ENCODE data around the gene PAFAH1B2.
"Not testable (repeated sequence)": the region's sequence is repeated elsewhere in the genome, so short reads cannot be mapped to it uniquely, and the experiment has no call there.

Gene PAFAH1B2, protein sequence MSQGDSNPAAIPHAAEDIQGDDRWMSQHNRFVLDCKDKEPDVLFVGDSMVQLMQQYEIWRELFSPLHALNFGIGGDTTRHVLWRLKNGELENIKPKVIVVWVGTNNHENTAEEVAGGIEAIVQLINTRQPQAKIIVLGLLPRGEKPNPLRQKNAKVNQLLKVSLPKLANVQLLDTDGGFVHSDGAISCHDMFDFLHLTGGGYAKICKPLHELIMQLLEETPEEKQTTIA

DNA sequence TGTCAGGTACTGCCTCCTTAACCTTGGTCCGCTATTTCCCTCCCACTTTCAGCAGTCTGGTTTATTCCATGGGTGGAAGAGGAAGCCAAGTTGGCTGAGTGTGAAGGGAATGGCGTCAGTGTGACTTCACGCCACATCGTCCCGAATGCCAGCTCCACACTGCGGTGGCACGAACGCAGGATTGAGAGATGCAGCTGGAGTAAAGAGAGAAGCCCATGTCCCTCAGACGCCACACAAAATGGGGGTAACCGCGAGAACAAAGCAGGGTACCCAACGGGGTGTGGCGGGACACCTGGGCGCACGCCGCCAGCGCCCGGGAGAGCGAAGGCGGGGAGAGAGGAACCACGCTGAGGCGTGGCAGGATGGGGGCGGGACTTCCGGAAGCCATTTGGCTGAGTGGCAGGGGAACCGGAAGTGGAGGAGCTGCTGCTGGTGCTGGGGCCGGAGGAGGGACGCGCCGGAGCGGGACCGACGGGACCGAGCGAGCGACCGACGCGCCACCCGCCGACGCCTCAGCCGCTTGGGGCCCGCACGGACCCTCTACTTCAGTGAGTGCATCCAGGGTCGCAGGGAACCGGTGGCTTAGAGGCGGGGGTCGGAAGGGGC is at the start of gene PAFAH1B2:
Gene PAFAH1B2 (plus strand): TSS at position 417 of the 606 bp plus-strand sequence. CDS start 8,161 bp downstream, outside the sequence.
- peak; percentile 70 for DNase-seq

DNA sequence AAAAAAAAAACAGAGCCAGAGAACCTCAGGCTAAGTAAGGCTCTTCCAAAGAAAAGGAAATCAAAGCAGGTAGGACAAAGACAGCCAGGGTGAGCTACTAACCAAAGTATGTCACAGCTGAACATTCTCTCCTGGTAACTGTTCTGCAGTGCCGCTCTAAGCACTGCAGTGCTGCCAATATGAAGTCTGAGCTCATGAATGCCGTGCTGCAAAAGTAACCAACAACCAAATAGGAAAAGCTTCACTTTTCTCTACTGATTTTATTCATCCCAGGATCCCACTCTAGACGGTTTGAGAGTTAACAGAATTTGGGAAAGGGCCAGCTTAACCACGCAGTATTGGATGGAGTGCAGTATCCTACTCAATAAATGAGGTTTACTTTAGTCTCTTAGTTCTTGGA is 49.3 kb upstream of the PAFAH1B2 start:
- DNase-seq: no peak

DNA sequence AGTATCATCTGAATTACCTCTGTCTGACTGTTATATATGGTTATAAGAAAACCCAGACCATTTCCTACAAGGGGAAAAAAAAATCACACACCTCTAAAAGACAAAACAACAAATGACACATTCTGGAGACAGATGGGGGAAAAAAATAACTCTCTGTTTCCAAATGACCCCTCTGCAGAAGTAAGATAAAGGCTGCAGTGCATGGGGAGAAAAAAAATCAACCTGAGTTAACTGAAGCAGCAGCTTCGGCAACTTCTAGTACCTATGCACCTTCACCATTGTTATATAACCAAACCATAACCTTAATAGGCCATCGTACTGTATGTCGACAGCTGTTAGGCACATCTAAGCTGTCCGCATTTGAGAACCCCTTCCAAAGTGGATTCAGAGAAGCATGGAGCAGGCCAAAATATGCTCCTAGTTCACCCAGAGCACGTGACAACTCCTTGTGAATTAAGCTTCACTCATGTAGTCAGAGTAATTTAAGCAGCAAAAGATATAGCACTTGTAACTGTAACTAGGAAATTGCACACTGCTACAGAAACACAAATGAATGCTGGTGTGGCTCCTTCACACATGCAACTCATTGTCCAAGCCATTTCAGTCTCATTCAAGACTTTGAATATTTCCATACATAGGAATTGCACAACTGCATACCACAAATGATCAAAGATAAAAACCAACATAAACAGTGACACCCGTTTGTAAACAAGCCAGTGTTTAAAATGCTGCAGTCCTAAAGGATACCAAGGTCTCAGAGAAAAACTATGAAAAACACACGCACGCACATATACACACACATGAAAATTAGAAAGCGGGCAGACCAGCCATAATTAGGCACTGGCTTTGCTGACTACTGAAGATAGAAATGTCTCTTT is 48.6 kb upstream of the PAFAH1B2 start:
- DNase-seq: peak; percentile 25

DNA sequence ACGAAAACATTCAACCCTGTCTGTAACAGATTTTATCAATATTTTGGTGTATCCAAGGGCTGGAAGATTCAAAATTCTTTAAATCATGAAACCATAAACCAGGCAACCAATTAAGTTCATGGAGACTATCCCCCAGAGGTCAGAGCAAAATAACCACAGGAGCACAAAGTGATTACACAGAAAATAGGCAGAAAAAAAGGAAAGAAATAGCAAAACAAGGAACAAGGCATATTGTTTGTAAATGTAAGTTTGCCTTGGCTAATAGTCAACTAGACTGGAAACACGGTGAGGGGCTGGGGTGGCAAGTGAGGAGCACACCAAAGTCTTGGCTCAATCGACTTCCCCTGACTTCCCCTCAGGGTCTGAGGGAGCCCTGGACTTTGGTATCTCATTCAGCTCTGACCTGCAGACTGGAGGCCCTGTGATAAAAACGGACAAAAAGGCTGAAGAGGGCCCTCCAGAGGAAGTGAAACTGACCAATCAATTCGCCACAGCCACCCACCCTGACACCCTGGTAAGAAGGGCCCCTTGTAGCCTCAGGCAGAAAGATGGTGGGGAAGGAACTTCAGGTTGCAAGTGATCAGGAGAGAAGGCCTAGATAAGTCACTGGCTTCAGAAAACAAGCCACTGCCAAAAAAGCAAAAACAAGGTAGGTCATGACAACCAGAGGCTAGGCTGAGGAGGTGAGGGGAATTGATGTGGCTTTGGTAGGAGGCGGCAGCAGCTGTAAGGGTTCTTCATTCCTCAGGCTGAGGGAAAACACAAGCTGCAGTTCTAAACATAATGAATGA is 47.7 kb upstream of the PAFAH1B2 start:
- DNase-seq: no peak

DNA sequence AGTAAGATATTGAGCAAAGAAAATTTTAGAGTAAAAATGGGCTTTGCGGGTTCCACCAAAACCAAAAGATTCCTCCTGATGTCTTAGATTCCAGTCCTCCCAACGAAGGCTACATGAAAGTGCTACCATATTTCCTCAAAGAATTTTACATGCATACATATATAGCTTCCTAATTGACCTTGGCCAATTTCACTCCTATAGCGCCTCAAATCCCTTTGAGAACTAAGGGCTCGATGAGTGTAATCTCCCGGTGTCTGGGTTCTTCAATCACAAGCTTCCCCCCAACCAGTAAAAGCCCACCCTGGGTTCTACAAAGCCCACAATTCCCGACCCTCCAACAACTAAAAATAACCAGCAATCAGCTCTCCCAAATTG is 47.1 kb upstream of the PAFAH1B2 start:
- no peak for DNase-seq

DNA sequence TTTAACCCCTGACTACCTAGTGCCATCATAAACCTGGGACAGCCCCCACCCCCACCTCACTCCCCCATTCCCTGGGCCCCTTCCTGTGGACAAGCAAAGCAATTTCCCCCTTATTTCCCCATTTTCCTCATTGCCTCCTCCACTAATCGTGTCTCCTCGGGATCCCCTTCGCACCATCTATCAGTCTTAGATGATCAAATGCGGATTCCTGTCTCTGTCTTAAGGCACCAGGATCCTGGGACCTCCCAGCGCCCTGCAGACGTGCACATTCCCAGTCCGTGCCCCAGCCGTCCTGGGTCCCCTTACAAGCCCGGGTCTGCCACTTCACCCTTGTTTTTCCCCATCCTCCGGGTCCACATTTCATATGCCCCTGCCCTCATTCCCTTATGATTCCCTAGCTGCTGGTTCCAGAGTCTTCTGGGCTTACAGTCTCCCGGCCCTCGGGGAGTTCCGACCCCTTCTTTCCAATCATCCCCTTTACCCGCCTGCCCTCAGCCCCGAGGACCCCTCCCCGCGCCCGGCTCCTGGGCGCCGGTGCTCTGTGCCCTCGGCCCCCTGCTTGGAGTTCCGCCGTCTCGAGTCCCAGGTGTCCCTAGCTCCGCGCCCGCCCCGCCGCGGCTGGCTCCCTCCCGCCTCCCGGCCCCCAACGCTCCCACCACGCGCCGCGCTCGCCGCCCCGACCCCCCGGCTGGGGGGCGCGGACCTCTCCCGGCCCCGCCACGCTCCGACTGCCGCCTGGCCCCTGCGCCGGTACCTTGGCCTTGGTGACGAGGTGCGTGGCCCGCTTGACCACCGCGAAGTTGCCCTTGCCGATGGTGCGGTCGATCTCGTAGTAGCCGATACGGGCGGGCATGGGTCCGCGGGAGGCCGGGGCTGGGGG is 46.5 kb upstream of the PAFAH1B2 start:
- DNase-seq: no peak

DNA sequence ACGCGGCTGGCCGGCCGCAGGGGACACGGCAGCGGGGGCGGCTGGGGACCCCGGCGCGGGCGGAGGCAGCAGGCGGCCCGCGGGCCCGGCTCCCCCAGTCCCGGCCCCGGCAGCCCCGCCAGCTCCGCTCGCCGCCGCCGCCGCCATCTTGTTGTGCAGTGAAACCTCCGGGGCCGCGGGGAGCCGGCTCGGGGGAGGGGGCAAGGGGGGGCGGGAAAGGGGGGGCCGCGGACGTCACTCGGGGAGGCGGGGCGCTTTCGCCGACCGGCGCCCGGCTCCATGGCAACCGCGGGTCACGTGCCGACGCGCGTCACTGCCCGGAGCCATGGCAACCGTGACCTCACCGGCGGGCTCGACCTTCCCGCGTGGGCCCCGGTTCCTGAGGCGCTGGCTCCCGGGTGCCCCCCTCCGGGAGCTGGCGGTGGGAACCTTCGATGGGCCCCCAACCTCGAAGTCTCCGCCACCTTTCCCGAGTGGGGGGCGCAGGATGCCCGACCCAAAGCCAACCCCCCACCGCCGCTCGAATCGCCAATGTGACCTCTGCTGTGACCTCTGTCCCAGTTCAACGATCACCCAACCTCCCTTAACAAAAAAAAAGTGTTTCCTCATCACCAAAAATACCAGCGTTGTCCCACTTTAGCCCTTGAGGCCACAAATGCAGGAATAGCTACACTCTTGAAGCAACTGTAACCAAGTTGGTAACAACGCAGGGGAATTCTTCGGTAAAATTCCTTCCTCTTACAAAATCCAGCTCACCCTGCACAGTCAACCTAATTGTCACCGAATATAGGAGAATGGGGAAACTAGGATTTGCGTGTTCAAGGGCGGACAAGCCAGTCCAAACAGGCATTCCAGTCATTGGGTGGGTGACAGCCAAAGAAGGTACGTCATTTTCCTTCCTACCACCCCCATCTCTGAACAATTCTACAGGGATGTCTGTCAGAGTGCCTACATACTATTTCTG is 45.5 kb upstream of the PAFAH1B2 start, which contains the start of gene SIK3:
Gene SIK3 (minus strand): TSS at position 160 of the 964 bp plus-strand sequence. CDS start 13 bp downstream, at position 147.
- peak; percentile 62 for DNase-seq

DNA sequence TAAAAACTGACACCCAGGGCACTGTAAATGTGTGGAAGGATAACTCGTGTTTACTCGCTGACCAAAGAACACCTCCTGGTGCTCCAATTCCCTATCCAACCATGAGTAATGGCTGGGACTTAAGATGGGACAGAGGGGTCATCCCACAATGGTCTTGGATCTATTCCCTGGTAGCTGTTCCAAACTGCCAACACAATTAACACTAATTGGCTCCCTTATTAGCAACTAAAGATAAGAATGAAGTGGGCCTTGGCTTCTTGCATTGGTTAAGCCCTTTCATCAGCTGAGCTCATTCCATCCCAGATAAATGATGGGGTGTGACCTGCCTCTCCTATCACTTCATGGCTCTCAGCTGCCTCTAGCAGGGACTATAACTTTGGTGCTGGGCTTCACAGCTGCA is 44.4 kb upstream of the PAFAH1B2 start:
- DNase-seq: no peak

DNA sequence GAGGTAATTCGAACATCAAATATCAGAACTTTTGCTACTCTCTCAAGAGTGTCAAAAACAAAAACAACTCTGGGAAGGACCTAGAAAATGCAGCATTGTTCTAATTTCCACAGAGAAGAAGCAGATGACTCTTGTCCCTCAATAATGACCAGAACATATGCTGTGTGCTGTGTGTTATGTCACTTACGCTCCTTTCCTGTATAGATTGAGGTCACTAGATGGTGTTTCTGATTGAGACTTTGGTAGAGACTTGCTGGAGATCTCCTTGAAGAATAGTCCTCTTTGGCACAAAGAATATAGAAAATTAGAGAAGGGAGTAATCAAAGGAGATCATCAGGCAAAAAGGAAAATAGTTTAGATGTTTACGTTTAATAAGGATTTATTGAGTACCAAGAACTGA is 43.5 kb upstream of the PAFAH1B2 start:
- DNase-seq: no peak

DNA sequence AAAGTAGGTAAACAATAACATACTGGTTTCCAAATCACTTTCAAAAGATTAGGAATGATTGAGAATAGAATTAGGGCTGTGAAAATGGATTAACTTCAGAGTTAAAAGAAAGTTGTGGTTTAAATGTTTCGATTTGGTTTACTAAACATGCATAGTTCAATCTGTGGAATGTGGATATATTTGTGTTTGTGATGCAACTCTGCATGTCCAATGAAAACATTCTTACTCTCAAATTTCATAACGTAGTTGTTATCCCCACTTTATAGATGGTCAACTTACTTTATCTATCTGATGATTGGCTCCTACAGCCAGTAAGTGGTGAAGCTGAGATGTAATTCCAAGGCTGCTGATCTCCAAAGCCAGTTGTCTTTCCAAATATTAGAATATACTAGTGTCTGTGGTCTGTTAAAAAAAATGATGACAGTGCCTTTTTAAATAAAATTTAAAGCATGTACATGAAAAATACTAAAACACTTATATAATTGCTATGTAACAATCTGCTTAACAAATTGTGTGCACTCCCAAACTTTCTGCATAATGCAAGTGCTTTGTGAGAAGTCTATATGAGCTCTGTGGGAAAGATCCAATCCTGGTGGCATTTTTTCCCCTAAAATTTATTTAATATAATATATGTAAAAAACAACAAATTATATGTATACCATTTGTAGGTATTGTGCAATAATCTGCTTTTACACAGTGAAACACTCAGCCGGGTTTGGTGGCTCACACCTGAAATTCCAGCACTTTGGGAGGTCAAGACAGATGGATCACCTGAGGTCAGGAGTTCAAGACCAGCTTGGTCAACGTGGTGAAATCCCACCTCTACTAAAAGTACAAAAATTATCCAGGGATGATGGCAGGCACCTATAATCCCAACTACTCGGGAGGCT is 36.1 kb upstream of the PAFAH1B2 start:
- DNase-seq: no peak

DNA sequence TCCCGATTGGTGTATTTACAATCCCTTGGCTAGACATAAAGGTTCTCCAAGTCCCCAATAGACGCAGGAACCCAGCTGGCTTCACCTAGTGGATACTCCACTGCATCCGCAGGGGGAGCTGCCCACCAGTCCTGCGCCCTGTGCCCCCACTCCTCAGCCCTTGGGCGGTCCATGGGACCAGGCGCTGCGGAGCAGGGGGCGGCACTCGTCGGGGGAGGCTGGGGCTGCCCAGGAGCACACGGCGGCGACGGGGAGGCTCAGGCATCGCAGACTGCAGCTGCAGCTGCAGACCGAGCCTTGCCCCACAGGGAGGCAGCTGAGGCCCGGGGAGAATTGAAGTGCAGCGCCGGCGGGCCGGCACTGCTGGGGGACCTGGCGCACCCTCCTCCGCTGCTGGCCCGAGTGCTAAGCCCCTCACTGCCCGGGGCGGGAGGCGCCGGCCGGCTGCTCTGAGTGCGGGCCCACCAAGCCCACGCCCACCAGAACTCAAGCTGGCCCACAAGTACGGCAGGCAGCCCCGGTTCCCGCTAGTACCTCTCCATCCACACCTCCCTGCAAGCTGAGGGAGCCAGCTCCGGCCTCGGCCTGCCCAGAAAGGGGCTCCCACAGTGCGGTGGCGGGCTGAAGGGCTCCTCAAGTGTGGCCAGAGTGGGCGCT is 33.7 kb upstream of the PAFAH1B2 start:
- DNase-seq: no peak

DNA sequence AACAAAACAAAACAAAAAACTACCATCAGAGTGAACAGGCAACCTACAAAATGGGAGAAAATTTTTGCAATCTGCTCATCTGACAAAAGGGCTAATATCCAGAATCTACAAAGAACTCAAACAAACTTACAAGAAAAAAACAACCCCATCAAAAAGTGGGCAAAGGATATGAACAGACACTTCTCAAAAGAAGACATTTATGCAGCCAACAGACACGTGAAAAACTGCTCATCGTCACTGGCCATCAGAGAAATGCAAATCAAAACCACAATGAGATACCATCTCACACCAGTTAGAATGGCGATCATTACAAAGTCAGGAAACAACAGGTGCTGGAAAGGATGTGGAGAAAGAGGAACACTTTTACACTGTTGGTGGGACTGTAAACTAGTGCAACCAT is 31.6 kb upstream of the PAFAH1B2 start:
- not testable (repeated sequence) for DNase-seq

DNA sequence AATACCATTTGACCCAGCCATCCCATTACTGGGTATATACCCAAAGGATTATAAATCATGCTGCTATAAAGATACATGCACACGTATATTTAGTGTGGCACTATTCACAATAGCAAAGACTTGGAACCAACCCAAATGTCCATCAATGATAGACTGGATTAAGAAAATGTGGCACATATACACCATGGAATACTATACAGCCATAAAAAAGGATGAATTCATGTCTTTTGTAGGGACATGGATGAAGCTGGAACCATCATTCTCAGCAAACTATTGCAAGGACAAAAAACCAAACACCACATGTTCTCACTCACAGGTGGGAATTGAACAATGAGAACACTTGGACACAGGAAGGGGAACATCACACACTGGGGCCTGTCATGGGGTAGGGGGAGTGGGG is 31.1 kb upstream of the PAFAH1B2 start:
- DNase-seq: not testable (repeated sequence)

DNA sequence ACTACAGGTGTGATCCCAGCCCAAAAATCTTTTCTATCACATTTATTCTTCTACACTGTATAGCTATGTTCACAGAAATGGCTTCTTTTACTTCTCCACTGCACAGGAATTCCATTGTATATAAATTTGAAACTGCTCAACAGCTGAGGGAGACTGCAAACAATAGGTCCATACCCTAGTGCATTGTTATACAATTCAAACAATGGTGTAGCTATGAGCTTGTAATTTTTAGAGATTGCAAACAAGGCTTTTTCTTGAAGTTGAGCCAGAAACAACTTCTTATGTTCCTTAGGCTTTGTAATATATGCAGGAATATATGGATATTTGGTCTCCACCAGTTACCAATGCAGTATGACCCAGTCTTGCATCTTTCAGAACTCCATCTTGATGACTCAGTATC is 26.4 kb upstream of the PAFAH1B2 start:
- no peak for DNase-seq

DNA sequence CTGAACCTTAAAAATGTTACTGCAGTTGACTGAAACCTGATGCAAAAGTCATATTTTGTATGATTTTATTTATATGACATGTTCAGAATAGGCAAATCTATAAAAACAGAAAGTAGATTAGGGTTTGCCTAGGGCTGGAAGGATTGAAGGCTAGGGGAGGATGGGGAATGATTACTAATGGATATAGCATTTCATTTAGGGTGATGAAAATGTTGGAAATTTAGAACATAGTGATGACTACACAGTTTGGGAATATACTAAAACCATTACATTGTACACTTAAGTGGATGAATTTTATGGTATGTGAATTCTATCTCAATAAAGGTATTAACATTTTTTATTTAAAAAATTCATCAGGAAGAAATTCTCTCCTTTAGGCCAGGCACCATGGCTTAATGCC is 22.9 kb upstream of the PAFAH1B2 start:
- DNase-seq: no peak

DNA sequence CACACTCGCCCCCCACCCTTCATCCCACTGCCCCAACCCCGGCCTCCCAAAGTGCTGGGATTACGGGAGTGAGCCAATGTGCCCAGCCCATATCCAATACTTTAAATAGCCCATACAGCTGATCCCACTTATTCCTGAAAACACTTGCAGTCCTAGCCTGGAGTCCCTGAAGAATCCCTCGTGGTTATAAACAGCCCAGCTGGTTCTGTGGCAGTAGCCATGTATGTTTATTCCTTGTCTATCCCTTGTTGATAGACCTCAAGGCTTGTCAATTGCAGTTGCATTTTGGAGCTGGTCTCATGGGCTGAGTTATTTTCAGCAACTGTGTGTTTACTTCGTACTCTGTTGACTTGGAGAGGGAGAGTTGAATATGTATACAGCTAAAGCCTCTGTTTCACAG is 21.5 kb upstream of the PAFAH1B2 start:
- DNase-seq: no peak

DNA sequence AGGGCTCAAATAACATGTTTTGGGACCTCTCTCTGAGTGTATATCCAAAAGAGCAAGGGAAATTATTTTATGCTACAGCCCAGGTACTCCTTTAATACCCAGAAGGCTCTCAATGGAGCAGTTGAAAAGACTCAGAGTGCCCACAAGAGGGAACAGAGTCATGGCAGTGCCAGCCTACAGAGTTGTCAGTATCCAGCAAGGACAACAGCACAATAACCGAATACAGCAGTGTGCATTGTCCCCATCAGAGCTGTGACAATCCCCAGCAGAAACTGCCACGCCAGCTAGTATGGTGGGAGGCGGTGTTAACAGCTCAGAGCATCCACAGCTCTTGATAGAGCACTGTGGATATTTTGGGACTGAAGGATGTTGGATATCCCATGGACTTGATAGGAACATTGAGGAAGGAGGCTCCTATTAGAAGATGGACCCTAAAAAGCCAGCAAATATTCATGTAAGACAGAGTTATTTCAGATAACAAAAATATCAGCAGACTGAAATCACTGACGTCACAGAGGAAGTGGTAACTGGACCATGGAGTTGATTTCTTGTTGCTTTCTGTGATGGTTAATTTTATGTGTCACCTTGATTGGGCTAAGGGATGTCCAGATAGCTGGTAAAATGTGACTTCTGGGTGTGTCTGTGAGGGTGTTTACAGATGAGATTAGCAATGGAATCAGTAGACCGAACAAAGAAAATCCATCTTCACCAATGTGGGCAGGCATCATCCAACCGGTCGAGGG is 17.7 kb upstream of the PAFAH1B2 start:
- DNase-seq: no peak

DNA sequence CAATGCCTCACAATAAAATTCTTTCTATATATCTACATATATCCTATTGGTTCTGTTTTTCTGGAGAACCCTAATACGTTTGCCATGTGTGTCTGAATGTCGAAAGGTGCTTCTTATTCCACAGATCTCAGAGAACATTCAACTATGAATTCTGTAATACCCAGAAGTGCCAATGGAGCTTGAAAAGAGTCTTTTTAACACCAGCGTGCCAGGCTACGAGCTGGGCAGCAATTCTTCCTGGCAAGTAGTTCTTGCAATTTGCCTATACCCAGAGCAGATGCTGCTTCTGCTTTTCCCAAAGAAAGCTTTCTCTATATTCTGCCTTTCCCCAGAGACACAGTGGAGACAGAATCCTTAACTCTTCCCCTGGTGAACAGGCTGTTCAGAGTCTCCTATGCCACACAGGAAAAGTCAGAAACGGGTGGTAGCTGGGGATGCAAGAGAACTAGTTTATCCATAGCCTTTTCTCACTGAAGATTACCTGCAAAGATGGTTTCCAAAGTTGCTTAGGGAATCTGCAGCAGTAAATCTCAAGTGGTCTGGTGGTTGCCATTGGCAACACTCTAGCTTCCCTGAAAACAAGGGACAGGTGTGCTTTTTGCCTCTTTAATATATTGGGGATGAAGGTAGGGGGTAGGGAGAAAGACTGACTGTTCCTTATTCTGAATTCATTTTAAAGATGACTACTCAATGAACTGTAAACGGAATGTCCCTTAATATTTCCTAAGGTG is 16.8 kb upstream of the PAFAH1B2 start:
- no peak for DNase-seq

All from DMS 273 treated with DMSO at 0.1 percent for 48 hours (cell line).